DOHH2 (cell line): ENCODE data around the gene MAGOH.
A peak's percentile ranks its signal among the peaks of the same experiment; 100 is the strongest.

Experiments
- H3F3A ChIP-seq: fragments of 200-600 bp; sonication (generic), shearing (Covaris generic); 2 replicates; pipeline ENCODE4 v1.6.0; 2016; ENCODE audit warnings: antibody characterized with exemption, mild to moderate bottlenecking; ENCODE audit not compliant: control insufficient read depth, insufficient read depth
- H3K27ac ChIP-seq: fragments of 200-600 bp; sonication (generic); 2 replicates; pipeline ENCODE4 v1.5.1; 2014; ENCODE audit warnings: low read depth, mild to moderate bottlenecking, low read length, moderate library complexity
- H3K27me3 ChIP-seq: fragments of 200-600 bp; sonication (generic); 2 replicates; pipeline ENCODE4 v1.6.1; 2014; ENCODE audit warnings: mild to moderate bottlenecking, low read length, mixed read lengths; ENCODE audit not compliant: control insufficient read depth
- H3K36me3 ChIP-seq: fragments of 200-600 bp; sonication (generic); 2 replicates; pipeline ENCODE4 v1.6.1; 2014; ENCODE audit warnings: mild to moderate bottlenecking, low read length, moderate library complexity, mixed read lengths; ENCODE audit not compliant: control insufficient read depth
- H3K4me1 ChIP-seq: fragments of 200-600 bp; sonication (generic); 2 replicates; pipeline ENCODE4 v1.6.1; 2014; ENCODE audit warnings: mild to moderate bottlenecking, low read length, mixed read lengths; ENCODE audit not compliant: control insufficient read depth
- H3K4me2 ChIP-seq: fragments of 200-600 bp; sonication (generic); 2 replicates; pipeline ENCODE4 v1.6.0; 2014; ENCODE audit warnings: mild to moderate bottlenecking, low read length, moderate library complexity
- H3K4me3 ChIP-seq: fragments of 200-600 bp; sonication (generic); 2 replicates; pipeline ENCODE4 v1.5.1; 2014; ENCODE audit warnings: mild to moderate bottlenecking, low read length, mixed read lengths
- H3K79me2 ChIP-seq: fragments of 200-600 bp; sonication (generic); 2 replicates; pipeline ENCODE4 v1.6.1; 2014; ENCODE audit warnings: mild to moderate bottlenecking, low read length, mixed read lengths; ENCODE audit not compliant: control insufficient read depth
- H3K9me2 ChIP-seq: fragments of 200-600 bp; sonication (generic); replicated peaks from 2 replicates; pipeline ENCODE4 v1.6.1; 2014; ENCODE audit warnings: mild to moderate bottlenecking, low read length, mixed read lengths; ENCODE audit not compliant: control insufficient read depth
- H3K9me3 ChIP-seq: fragments of 200-600 bp; sonication (generic); 2 replicates; pipeline ENCODE4 v1.6.1; 2014; ENCODE audit warnings: antibody characterized with exemption, low read length, mixed read lengths; ENCODE audit not compliant: control insufficient read depth, insufficient read depth
- H4K20me1 ChIP-seq: fragments of 200-600 bp; sonication (generic); 2 replicates; pipeline ENCODE4 v1.6.0; 2014; ENCODE audit warnings: low read depth, mild to moderate bottlenecking, antibody characterized with exemption, low read length, moderate library complexity; ENCODE audit not compliant: control insufficient read depth, insufficient read depth
- CTCF ChIP-seq: fragments of 200-600 bp; sonication (generic); IDR thresholded peaks from one replicate; pipeline ENCODE4 v1.5.1; 2014; ENCODE audit warnings: antibody characterized with exemption, mild to moderate bottlenecking, low read depth, low read length; ENCODE audit not compliant: poor library complexity, severe bottlenecking
- EZH2phosphoT487 ChIP-seq: fragments of 200-600 bp; sonication (generic); IDR thresholded peaks from 2 replicates; pipeline ENCODE4 v1.6.1; 2017; ENCODE audit warnings: borderline replicate concordance, mild to moderate bottlenecking, antibody characterized with exemption, low read length, moderate library complexity, mixed read lengths

The MAGOH gene

GRCh38 chr1:53220171-53220961, 18.0 kb downstream of the MAGOH start, which contains the start of gene CZIB:
TSS of gene CZIB (minus strand) at chr1:53220634. CDS start at chr1:53220575, 59 bp downstream.
- Histone ChIP-seq H3K4me3 (peak within 1 kb of the TSS; percentile 90), H4K20me1 (no peaks in the 10 kb centered on the region), H3K4me2 (peak within 1 kb of the TSS; percentile 97), H3K36me3 (peaks cover 20% of the 10 kb centered on the region), H3K9me3 (no peaks in the 10 kb centered on the region), H3F3A (peaks cover 11% of the 10 kb centered on the region), H3K9me2 (no peaks in the 10 kb centered on the region), H3K27ac (peak within 1 kb of the TSS; percentile 61), H3K4me1 (peaks cover 18% of the 10 kb centered on the region), H3K27me3 (no peaks in the 10 kb centered on the region), H3K79me2 (peaks cover 17% of the 10 kb centered on the region)
- TF ChIP-seq EZH2phosphoT487 (no peak), CTCF (no peak)

- no peaks in the 10 kb centered on the region for H3K9me2 ChIP-seq
- H3K4me2 ChIP-seq: peak overlapping the region; percentile 97
- peak overlapping the region; percentile 90 for H3K4me3 ChIP-seq
- TF ChIP-seq EZH2phosphoT487 (no peak), CTCF (no peak)
- peaks cover 11% of the 10 kb centered on the region for H3F3A ChIP-seq
- H3K9me3 ChIP-seq: no peaks in the 10 kb centered on the region
- no peaks in the 10 kb centered on the region for H3K27me3 ChIP-seq
- H4K20me1 ChIP-seq: no peaks in the 10 kb centered on the region
- H3K36me3 ChIP-seq: peaks cover 25% of the 10 kb centered on the region
- H3K4me1 ChIP-seq: peaks cover 18% of the 10 kb centered on the region
- peak overlapping the region; percentile 61; the same call in 1 of the 2 replicates for H3K27ac ChIP-seq
- H3K79me2 ChIP-seq: peaks cover 17% of the 10 kb centered on the region
These were observed 18.6 kb downstream of the MAGOH start for GRCh38 chr1:53219711-53220110.

- no peaks in the 10 kb centered on the region for H3K9me2 ChIP-seq
- peaks cover 18% of the 10 kb centered on the region for H3K4me1 ChIP-seq
- peaks cover 17% of the 10 kb centered on the region for H3K79me2 ChIP-seq
- peaks cover under 1% of the 10 kb centered on the region for H3F3A ChIP-seq
- no peak overlapping the region for H3K27ac ChIP-seq
- H4K20me1 ChIP-seq: no peaks in the 10 kb centered on the region
- H3K4me2 ChIP-seq: no peak overlapping the region
- no peaks in the 10 kb centered on the region for H3K9me3 ChIP-seq
- H3K27me3 ChIP-seq: no peaks in the 10 kb centered on the region
- no peak for TF ChIP-seq CTCF
- no peak for TF ChIP-seq EZH2phosphoT487
- H3K4me3 ChIP-seq: no peak overlapping the region
- peaks cover 38% of the 10 kb centered on the region for H3K36me3 ChIP-seq
These were observed 20.1 kb downstream of the MAGOH start for GRCh38 chr1:53218201-53218600.
